NCI-H82 (cell line): Measurements from ENCODE around the gene UGGT2.
"Not testable (repeated sequence)": the region's sequence is repeated elsewhere in the genome, so short reads cannot be mapped to it uniquely, and the experiment has no call there.

Source experiments
- DNase-seq: peaks from one replicate; lab custom pipeline; 2025; lab: John Stamatoyannopoulos, UW

Gene UGGT2

GRCh38 chr13:95793018-95793555 lies 260.1 kb downstream of the UGGT2 start:
- DNase-seq = no peak

DNA sequence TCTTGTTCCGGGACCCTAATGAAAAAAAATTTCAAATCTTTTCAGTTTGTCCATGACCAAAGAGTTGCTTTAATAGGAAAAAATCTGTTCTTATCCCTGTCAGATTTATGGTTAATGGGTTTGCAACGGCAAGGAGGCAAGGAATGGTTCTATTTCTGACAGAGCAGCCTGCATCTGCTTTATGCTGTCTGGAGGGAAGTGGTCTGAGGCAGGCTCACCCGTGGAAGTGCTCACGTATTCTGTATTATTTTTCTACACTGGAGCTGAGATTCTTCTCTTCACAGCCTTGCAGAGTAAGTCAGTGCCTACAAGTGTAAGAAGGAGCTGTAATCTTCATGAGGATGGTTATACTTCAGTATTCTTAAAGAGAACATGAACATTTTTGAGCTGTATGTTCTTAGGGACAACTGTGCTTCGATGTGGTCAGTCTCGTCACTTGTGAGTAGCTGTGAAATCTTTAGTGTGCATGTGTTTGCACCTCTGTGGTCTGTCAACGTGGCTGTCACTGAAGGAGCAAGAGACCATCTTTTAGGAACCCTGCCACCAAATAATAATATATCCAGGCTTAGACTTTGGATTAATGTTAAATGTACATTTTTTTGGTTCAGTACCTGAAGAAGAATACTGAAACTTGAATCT lies 262.0 kb downstream of the UGGT2 start:
- DNase-seq = no peak

GRCh38 chr13:95789315-95789714 lies 263.9 kb downstream of the UGGT2 start:
- DNase-seq = not testable (repeated sequence)

GRCh38 chr13:95788100-95788463 lies 265.1 kb downstream of the UGGT2 start:
- DNase-seq = no peak

DNA sequence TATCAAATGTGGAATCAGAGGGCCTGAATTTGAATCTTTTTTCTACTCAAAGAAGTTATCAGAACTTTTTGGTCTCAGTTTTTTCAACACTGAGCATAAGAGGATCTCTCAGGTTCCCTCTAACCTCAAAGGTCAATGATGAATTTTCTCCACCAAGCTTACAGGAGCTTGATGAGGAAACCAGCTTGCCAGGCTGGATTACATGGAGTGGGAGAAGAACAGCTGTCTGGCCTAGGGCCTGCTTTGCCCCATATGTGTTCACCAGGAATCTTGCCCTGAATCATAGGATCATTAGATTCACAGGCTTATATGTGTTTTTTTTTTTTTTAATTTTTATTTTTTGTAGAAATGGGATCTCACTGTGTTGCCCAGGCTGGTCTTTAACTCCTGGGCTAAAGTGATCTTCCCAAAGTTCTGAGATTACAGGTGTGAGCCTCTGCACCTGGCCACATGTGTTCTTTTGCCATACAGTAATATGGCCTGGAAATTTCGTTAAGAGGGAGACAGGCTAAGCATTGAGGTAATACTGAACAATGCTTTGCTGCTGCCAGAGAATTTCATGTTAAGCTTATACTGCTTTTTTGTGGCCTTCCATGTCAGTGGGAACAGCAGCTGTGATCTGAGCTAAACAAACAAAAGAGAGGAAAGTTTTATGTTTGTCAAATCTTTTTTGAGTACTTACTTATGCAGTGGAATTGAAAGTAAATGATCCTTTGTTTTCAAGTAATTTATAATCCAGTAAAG lies 265.7 kb downstream of the UGGT2 start:
- DNase-seq = peak; percentile 30

DNA sequence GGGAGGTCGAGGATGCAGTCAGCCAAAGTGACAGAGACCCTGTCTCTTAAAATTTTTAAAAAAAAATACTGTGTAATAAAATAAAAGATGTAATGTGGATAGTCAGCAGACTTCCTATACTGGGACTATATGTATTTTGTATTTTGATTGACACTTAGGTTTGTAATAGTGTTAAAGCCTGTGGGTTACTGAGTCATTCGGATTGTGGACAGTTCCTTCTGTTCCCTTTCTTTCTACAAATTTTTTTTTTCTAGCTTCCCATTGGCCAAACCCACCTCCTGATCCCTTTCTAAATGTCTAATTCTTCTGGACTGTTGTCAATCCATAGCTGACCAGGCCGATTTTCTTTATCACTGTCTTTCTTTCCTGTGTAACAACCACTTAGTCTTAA lies 268.3 kb downstream of the UGGT2 start:
- DNase-seq = no peak

- DNase-seq = no peak
Observed at GRCh38 chr13:95784161-95784899, 268.9 kb downstream of the UGGT2 start.

DNA sequence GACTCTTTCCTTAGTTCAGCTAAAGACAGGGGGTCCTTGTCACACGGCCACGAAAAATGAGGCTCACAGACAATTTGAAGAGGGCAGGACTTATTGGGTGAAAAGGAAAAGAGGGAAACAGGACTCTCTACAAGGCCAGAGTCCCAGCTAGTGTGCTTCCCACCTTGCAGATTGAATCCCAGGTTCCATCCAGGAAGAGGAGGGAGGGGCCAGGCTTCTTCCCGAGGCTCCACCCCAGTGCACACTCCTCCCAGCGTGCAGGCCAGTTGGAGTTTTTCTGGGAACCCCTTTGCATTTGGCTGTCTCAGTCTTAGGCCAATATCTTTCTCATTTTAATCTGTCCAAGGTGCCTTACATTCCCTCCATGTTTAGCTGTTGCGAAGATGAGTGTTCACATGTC lies 269.5 kb downstream of the UGGT2 start:
- no peak for DNase-seq

DNA sequence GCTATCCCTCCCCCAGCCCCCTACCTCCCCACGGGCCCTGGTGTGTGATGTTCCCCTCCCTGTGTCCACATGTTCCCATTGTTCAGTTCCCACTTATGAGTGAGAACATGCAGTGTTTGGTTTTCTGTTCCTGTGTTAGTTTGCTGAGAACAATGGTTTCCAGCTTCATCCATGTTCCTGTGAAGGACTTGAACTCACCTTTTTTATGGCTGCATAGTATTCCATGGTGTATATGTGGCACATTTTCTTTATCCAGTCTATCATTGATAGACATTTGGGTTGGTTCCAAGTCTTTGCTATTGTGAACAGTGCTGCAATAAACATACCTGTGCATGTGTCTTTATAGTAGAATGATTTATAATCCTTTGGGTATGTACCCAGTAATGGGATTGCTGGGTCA lies 271.3 kb downstream of the UGGT2 start:
- not testable (repeated sequence) for DNase-seq

GRCh38 chr13:95781016-95781415 lies 272.2 kb downstream of the UGGT2 start:
- DNase-seq = no peak

DNA sequence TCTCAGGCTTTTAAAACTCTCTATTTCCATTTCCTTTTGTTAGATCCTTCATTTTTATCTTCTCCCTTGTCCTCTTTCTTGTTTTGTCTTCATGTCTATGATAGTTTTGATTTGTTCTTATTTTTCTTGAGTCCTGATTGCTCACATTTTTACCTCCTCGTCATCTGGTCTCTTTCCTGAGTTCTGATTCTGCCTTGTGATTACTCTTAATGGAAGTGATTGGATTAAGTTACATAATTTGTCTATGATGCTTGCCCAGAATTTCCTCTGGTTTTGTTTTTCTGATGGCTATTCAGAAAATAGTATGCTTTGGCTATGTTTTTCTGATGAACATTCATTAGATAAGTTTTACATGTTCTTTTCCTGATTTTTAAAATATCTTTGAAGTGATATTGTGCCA lies 273.7 kb downstream of the UGGT2 start:
- DNase-seq = no peak

DNA sequence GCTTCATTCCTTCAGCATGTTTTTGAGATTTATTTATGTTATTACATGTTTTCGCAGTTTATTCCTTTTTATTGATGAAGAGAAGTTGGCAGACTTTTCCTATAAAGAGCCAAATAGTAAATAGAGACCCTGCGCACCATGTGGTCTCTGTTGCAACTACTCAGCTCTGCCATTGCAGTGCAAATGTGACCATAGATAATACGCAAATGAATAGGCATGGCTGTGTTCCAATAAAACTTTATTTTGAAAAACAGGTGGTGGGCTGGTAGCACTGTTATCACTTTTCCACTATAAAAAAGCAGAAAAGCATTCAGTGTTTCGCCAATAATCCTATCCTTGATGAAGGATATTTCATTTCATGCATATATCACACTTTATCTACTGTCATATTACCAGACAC lies 281.3 kb downstream of the UGGT2 start:
- DNase-seq = no peak

DNA sequence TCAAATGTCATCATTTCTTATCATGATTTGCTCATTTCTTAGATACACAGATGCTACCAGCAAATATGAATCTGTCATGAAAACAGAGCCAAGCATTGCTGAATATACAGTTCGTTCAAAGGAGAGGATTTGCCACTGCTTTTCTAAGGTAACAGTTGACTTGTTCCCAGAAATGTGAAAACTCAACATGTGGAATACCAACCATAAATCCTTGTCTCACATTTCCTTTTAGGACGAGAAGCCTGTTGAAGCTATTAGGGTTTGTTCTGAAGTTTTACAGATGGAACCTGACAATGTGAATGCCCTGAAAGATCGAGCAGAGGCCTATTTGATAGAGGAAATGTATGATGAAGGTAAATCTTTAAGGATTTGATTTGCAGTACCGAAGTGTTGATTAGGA lies 289.6 kb downstream of the UGGT2 start:
- DNase-seq = no peak

DNA sequence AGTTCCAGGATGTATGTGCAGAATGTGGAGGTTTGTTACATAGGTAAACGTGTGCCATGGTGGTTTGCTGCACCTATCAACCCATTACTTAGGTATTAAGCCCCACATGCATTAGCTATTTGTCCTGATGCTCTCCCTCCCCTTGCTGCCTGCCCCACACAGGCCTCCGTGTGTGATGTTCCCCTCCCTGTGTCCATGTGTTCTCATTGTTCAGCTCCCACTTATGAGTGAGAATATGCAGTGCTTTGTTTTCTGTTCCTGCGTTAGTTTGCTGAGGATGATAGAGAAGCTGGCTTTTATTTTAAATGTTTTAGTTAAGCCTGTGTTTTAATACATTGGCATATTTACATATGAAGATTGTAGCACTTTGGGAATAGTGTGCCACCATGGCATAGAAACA lies 290.6 kb downstream of the UGGT2 start:
- DNase-seq = not testable (repeated sequence)

GRCh38 chr13:95756072-95756471 lies 297.1 kb downstream of the UGGT2 start:
- no peak for DNase-seq

DNA sequence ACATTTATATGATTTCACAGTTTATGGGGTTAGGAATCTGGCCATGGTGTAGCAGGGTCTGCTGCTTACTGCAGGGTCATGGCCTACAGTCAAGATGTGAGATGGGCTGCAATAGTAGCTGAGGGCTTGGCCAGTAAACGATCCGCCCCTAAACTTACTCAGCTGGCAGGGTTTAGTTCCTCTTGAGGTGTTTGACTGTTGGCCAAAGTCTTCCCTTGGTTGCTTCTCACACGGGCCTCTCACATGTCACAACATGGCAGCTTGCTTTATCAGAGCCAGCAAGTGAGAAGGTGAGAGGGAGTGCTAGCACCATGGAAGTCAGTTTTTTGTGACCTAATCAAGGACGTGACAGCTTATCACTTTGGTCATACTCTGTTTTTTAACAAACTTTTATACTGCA lies 299.1 kb downstream of the UGGT2 start:
- no peak for DNase-seq

- DNase-seq = no peak
Observed at GRCh38 chr13:95752677-95753076, 300.5 kb downstream of the UGGT2 start.
